Activated naive CD4-positive, alpha-beta T cell (primary cell): Measurements from ENCODE around the gene FLVCR2.
"Not testable (repeated sequence)": the region's sequence is repeated elsewhere in the genome, so short reads cannot be mapped to it uniquely, and the experiment has no call there.

Experiments
- DNase-seq, 4 experiments: peaks; one replicate each; lab custom pipeline; 2025; lab: John Stamatoyannopoulos, UW

FLVCR2 gene

GRCh38 chr14:75595226-75595625, 16.8 kb downstream of the FLVCR2 start:
- no peak for DNase-seq

- DNase-seq, result no peak
These were observed 18.7 kb downstream of the FLVCR2 start for GRCh38 chr14:75597149-75597548.

DNA sequence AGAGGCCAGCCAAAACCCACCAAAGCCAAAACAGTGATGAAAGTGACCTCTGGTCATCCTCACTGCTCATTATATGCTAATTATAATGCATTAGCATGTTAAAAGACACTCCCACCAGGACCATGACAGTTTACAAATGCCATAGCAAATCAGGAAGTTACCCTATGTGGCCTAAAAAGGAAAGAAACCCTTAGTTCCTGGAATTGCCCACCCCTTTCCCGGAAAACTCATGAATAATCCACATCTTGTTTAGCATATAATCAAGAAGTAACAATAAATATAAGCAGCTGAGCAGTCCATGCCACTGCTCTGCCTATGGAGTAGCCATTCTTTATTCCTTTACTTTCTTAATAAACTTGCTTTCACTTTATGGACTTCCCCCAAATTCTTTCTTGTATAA, 21.7 kb downstream of the FLVCR2 start:
- not testable (repeated sequence) for DNase-seq

DNA sequence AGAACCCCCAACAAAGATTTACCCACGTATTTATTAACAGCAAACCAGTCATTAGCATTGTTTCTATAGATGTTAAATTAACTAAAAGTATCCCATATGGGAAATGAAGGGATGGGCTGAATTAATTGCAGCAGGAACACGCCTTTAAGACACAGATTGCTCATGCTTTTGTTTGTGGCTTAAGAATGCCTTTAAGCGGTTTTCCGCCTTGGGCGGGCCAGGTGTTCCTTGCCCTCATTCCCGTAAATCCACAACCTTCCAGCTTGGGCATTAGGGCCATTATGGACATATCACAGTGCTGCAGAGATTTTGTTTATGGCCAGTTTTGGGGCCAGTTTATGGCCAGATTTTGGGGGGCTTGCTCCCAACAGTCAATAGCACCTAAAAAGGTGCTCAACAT, 22.6 kb downstream of the FLVCR2 start:
- DNase-seq, result not testable (repeated sequence)

GRCh38 chr14:75602503-75602902, 24.1 kb downstream of the FLVCR2 start:
- DNase-seq, result no peak

DNA sequence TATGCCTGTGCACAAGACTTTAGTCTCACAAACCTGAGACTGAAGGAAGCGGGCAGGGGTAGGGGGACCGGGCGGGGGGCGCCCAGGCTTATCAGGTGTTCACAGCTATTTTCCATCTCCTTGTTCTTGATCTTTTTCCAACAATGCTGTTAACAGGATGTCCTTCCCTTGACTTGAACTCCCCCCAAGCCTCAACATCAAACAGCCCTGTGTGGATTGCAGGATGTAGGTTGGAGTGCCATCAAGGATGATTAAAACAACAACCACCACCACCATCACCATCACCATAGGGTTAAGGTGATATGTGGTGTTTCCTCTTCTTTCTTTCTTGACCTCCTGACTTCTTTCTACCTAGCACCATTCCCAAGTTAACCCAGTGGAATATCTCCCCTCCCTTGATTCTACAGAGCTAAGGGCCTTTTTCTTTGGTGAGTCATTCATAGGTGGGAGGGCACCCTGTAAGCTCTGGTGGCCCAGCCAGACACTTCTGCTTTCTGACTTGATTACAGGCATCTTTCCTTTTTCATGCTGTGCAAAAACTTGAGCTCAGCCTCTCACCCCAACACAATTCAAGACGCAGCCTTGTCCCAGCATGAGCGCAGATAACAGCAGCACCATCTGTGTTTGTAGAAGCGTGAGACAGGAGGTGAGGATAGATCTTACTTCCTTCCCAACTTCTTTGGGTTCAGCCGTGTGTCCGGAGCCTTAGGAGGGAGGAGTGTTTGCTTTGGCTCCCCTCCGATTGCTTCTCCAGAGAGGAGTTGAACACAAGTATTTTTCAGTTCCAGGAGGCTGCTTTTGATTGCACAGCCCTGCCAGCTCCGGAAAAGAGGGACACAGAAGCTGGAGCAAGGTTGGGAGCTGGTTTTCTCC, 26.8 kb downstream of the FLVCR2 start:
- DNase-seq, result no peak

DNA sequence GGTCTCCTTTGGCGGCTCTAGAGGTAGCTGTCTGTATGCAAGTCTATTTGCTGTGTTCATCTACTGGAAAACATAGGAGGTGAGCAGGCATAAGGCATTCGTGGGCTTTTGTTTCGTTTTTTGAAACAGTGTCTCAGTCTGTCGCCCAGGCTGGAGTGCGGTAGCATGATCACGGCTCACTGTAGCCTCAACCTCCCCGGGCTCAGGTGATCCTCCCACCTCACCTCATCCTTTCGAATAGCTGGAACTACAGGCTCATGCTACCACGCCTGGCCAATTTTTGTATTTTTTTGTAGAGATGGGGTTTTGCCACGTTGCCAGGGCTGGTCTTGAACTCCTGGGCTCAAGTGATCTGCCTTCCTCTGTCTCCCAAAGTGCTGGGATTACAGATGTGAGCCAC, 27.5 kb downstream of the FLVCR2 start:
- no peak for DNase-seq

DNA sequence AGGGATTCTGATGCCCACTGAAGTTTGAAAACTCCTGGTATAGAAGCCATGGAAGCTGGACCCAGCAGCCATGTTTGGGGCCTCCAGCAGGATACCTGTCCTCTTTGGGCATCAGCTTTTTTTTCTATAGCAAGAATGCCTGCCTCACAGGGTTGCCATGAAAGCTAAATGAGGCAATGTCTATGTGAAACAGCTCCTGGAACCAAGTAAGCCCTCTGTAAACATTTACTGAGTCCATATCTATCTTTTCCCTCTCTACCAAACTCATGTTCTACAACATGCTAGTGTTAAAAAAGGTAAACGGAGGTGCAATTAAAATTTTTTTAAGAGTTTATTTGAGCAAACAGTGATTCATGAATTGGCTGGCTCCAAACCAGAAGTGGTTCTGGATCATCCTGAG, 28.6 kb downstream of the FLVCR2 start:
- DNase-seq, result no peak

DNA sequence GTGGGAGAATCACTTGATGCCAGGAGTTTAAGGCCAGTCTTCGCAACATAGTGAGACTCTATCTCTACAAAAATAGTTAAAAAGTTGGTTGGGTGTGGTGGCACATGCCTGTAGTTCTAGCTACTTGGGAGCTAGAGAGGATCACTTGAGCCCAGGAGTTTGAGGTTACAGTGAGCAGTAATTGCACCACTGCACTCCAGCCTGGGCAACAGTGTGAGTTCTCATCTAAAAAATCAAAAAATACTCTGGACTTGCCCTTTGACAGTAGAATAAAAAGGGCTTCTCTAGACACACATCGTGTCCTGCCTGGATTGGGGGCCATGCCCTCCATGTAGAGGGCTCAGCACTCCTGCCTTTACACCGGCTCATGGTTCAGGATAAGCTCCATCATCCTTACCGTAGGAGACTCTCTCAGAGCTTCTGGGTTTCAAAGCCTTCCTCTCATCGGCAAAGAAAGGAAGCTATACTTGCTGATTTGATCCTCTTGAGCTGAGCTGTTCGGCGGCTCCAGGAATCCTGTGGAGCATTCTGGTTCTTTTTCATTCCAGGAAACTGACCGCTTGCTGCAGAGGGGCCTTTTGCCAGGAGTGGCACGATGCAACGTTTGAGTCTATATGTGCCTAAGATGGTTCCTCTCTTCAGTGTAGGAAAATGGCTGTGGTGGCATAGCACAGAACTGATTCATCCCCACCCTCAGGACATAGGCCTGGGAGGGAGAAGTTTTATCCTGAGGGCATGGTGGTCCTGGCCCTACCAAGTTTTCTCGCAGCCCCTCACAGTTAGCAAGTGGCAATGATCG, 29.6 kb downstream of the FLVCR2 start:
- no peak for DNase-seq

- DNase-seq, result no peak
These were observed 30.7 kb downstream of the FLVCR2 start for GRCh38 chr14:75609116-75609515.

- DNase-seq, result no peak
These were observed 31.4 kb downstream of the FLVCR2 start for GRCh38 chr14:75609606-75610475.

DNA sequence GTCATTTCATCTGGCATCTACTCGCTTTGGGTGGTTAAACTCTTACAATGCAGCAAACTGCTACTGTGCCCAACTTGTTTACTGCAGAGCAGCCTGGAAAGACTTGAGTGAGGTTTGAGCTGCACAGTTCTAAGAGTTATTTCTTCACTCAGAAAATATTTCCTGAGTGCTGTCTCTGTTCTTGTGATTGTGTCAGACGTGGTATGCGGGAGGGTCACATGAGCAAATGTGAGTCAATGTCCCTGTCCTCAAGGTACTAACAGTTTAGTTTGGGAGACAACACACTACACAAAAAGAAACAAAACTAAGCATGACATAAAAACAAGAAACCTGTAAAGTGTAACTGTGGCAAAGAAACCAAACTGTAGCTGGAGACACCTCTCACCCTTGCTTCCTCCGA, 32.4 kb downstream of the FLVCR2 start:
- DNase-seq, result no peak

DNA sequence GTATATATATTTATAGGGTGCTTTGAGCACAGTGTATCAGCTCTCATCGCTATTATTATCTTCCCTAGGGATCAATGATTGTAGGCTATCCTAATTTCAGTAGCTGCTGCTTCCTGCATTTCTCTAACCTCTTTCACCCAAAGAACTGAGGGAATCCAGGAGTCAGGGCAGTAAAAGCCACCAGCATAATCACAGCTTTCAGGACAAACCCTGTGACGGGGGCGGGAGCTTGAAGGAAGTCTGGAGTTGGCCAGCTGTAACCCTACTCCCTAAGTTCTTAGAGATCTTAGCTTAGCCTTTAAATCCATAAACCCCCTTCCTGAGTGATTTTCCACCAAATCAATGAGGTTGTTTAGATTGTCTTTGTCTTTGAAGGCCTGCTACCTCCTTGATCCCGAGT, 33.7 kb downstream of the FLVCR2 start:
- DNase-seq, result no peak

DNA sequence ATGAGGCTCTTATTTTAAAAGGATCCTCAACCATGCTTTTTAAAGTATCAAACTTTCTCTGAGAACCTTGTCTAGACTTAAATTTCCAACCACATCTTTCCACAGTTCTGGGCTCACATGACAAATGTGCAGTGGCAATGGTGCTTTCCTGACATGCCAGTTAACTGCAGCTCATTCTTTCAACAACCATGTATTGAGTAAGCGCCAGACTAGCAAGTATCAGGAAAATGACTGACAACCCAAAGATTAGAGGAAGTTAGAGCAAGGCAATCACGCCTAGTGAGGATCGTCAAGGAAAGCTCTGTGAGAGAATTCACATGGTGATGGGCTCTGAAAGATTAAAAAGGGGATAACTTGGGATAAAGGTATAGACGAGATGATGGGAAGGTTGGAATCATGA, 35.8 kb downstream of the FLVCR2 start:
- no peak for DNase-seq

GRCh38 chr14:75615200-75615599, 36.8 kb downstream of the FLVCR2 start:
- DNase-seq, result no peak

- DNase-seq, result no peak
These were observed 41.1 kb downstream of the FLVCR2 start for GRCh38 chr14:75619548-75619947.

GRCh38 chr14:75625034-75625433, 46.6 kb downstream of the FLVCR2 start:
- DNase-seq, result no peak

DNA sequence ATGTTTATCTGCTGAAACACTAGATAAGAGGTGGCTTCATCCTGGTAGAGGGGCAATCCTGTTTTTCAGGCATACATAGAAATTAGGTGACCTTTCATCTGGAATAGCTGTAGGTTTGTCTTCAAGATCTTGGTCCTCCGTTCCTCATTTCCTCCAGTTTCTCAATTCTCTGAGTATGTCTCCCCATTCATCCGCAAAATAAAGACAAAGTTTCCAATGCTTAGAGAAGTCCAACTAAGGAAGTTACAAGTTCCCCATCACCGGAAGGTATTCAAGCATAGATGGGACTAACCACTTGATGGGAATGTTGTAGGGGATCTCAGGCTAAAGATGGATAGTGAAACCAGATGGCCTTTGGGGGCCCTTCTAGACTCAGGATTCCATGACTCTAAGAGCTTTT, 48.0 kb downstream of the FLVCR2 start:
- no peak for DNase-seq

DNA sequence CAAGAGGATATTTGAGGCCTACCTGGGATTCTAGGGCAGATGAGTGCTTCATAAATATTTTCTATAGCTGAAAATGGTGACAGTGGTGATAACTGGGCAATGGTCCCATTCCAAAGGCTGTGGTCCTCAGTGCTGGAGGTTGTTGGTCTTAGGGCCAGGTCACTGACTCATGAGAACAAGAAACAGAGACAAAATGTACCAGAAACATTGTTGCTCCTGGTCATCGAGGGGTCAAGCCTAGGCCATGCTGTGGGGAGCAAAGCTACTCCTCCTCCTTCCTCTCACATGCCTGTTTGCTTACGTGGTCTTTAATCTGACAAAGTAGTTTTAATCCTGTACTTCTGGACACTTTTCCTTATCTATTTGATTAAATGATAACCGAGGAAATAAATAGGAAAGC, 48.4 kb downstream of the FLVCR2 start:
- no peak for DNase-seq

DNA sequence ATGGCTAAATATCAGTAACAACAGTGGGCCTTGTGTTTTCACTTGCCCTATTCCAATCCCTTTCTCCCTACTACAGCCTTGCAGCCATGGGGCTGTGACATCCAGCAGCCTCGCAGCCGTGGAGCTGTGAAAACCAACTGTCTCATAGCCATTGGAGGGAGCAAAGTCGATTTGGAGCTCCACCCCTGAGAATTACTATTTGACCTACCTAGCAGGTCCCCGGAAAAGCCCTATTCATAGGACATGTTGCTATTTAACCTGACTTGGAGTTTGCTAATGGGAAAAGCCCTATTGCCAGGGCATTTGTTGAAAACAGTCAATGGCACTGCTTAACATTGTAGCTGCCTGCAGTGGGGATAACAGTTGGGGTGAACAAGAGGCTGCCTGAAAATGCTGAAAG, 49.0 kb downstream of the FLVCR2 start:
- no peak for DNase-seq

GRCh38 chr14:75628816-75629215, 50.4 kb downstream of the FLVCR2 start:
- DNase-seq, result no peak

DNA sequence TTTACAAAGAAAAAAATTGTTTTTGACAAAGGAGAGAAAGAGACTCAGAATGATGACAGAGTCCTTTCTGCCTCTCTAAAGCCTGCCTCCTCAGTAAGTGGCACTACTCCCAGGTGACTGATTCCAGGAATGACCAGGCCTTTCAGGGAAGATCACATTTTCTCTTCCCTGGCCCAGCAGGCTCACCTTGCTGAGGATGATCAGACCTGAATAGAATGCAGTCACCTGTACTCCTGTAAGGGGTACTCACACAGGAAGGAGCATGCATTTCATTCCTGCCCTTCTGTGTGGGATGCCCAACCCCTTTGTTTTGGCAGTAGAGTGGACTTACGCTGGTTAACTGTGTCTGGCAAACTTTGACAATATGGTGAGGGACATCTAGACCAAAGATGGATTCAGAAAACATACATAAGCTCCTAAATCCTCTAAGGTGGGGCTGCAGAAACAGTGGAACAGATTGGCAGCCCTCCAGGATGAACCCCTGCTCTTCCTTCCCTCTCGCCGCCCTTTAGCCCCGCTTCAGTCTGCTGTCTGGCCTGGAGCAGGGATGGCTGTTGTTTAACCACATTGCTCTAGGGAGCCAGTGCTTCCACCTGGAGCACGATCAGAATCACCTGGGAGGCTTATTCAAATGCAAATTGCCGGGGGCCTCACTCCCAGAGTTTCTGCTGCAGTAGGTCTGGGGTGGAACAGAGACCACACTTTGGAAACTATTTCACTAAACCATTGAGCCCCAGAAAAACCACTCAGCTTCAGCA, 52.5 kb downstream of the FLVCR2 start:
- no peak for DNase-seq
